Fibroblast of skin of scalp (primary cell): ENCODE measurements around the gene LRMDA.

Experiments used
- DNase-seq: peaks from one replicate; pipeline ENCODE4 v3.0.0-alpha.2; 2013

LRMDA gene

DNA sequence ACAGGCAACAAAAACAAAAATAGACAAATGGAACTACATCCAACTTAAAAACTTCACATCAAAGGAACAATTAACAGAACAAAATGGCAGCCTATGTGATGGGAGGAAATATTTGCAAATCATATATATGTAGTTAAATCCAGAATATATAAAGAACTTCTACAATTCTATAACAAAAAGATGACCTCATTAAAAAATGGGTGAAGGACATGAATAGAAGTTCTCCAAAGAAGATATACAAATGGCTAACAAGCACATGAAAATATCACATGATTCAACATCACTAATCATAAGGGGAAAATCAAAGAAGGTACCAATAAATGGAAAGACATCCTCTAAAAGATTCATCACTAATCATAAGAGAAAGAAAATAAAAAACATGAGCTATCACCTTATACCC, 416.1 kb downstream of the LRMDA start:
- DNase-seq = no peak

GRCh38 chr10:75851580-75852345, 420.3 kb downstream of the LRMDA start:
- no peak for DNase-seq

DNA sequence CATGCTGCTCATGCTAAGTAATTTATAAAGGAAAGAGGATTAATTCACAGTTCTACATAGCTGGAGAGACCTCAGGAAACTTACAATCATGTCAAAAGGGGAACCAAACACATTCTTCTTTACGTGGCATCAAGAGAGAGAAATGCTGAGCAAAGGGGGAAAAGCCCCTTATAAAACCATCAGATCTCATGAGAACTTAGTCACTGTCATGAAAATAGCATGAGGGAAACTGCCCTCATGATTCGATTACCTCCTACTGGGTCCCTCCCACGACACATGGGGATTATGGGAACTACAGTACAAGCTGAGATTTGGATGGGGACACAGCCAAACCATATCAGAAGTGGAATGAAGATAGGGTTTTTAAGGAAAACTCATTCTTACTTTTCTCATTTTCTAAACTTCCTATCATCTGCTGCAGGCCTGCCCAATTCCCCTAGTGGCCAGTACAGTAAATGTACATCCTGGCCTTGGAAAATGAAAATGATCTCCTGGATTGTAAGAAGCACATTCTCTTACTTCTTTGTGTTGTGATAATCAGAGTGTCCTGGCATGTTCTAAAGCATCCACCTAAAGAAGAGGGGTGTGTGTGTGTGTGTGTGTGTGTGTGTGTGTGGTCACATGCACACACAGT, 421.5 kb downstream of the LRMDA start:
- DNase-seq = no peak

DNA sequence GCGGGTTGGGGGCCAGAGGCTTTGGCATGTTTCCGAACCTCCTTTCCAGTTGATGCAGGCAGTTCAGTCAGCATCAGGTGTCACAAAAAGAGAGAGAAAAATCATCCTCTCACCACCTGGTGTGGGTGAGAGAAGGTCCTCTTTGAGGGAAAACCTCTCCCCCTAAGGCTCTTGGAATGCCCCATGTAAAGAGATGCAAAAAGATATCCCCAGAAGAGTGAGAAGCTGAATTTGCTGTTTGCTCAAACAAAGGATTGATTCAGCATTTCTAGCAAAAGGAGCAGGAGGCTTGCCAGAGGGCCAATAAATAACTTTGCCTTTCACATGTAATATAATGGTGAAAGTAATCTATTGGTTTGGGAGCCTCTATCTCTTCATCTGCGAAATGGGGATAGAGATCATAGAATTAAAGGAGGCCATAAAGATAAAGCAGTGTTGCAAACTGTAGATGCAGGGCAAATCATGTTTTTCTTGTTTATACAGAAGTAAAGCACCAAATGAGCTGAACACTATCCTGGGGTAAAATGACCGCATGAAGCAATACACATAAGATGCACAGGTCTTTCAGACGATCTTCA, 425.9 kb downstream of the LRMDA start:
- DNase-seq = no peak

DNA sequence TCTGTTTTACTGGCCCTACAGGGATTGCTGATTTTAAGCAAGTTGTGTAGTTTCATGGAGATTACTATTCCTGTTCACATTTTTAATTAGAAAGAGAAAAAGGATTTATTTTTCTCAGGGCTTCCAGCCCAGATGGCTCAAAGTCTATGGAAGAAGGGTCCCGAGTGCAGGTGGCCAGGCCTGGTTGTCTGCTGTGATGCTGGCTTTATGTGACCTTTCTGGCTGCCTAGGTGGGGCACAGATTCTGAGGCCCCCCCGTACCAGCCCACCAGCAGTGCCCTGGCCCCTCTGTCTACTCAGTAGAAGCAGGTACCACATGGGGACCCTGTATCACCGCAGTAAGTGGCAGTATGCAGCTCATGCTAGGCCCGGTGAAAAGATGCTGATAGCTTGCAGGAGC, 426.5 kb downstream of the LRMDA start:
- DNase-seq = no peak

DNA sequence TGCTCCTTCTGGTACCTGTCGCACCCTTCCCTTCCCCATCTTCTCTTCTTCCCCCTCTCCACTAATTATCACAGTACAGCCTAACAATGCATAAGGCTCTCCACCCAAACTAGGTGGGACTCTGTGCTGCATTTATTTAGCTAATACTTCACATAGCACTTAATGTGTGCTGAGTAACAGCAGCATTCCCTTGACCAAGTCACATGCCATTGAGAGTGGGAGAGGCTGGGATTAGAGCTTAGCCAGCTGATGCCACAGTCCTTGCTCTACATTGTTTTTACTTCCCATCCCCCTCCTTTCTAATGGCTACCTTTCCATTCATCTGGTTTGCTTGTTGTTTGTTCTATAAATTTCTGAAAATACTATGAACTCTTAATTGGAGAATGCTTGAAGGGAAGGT, 426.9 kb downstream of the LRMDA start:
- no peak for DNase-seq

DNA sequence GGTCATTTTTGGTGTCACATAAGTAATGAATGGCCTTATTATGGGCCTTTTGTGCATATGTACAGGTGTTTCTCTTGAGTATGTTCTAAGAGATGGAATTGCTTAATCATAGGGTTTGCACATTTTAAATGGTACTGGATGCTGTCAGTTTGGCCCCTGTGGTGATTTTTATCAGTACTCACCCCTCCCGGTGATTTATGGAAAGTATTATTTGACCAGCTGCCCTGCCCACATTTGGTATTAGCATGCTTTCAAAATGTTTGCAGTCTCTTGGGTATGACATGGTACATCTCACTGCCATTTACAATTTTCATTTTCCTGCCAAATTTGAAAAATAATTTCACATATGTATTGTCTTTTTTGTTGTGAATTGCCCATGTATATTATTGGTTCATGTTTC, 427.7 kb downstream of the LRMDA start:
- no peak for DNase-seq

GRCh38 chr10:75860009-75860408, 428.6 kb downstream of the LRMDA start:
- no peak for DNase-seq

DNA sequence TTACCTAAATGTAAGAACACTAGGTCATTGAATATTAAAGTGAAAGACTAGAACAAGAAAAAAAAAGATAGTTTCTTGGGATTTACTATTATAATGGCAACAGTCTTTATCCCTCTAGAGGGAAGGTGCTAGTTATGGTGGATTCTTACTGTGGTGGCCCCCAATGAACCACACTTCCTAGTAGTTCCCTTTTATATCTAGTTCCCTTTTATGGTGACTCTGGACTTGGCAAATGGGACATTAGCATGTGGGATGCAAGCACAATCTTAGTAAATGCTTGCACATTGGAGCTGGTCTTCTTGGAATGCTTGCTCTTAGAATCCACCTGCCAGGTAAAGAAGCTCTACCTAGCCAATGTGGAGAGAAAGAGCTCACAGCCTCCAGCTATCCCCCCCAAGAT, 430.2 kb downstream of the LRMDA start:
- DNase-seq = no peak

- DNase-seq = no peak
These were observed 431.5 kb downstream of the LRMDA start for GRCh38 chr10:75862935-75863334.

GRCh38 chr10:75864717-75865116, 433.3 kb downstream of the LRMDA start:
- no peak for DNase-seq

DNA sequence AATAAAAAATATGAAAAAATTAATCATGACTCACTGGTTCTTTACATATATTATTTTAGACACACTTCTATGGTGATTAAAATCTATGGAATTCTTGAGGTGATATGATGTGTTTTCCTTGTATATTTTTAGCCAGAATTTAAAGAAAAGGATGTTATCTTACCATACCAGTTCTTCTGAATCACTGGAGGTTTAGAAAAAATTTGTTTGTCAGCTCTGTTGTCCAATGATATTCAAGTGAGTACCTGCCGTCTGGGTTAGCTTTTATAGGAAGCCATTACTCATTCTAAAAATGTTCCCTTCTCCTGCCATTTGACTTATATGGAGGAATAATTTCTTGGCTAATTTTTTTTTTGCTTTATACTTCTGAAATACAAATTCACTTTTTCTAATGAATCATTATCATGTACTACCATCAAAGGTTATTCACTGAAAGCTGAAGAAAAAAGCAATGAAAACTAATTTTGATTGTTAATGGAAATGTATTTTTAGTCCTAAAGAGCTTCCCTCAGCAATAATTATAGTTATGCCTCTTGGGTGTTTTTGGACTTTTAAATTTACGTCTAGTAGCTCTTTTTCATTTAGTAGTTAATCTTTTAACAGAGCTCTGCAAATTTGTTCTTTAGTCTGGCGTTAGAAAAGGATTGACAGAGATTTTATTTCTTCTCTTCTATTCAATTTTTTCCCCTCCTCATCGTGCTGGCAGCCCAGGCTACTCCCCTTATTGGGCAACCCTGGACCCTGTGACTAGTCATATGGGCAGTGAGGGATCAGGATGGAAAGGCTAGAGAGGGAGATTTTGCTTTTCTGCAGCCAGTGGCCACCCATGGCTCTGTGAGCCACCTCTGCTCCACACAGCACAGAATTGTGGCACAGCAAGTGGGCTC, 434.2 kb downstream of the LRMDA start:
- DNase-seq = peak; percentile 39

DNA sequence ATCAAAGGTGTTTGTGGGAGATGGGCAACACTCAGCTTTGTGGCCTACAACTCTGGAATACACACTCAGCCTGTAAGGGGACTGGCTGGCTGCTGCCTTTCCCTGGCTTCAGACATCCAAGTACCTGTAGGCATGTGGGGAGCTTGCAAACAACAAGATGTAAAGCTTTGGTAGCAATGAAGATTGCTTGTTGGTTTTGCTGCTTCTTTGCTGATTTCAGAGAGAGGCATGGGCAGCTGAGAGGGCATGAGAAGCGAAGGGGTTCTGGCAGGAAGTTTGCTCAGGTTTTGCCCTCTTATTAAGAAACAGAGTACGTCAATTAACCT, 434.8 kb downstream of the LRMDA start:
- no peak for DNase-seq

DNA sequence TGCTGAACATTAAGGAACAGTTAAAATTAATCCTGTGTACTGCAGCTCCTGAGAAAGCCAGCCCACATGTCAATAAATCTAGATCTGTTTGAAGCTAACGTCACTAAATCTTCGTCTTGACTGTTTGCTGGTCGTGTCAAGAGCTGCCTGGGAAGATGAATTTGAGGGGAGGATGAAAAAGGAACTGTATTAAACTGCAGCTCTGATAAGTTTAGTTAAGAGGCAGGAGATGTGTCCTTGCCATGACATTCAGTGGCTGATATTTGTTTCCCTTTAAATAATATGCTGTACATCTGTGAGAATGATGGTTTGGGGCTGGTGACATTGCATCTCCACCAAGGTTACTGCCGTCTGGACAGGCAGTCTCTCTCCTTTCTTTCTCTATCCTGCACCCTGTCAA, 435.3 kb downstream of the LRMDA start:
- DNase-seq = no peak

GRCh38 chr10:75868574-75868973, 437.1 kb downstream of the LRMDA start:
- DNase-seq = no peak

- peak; percentile 7 for DNase-seq
These were observed 438.7 kb downstream of the LRMDA start for GRCh38 chr10:75870039-75870645.

- DNase-seq = no peak
These were observed 444.3 kb downstream of the LRMDA start for GRCh38 chr10:75875740-75876139.

GRCh38 chr10:75876710-75877109, 445.3 kb downstream of the LRMDA start:
- DNase-seq = peak; percentile 5

GRCh38 chr10:75877877-75878276, 446.5 kb downstream of the LRMDA start:
- no peak for DNase-seq

- no peak for DNase-seq
These were observed 447.2 kb downstream of the LRMDA start for GRCh38 chr10:75878586-75878985.

GRCh38 chr10:75880031-75880775, 448.8 kb downstream of the LRMDA start:
- DNase-seq = no peak
